NB4 (cell line): ENCODE results near the gene TRMT61A.

ENCODE experiments used
- CTCF ChIP-seq: IDR thresholded peaks from one replicate; pipeline ENCODE4 v1.5.1; 2012; ENCODE audit warnings: low read depth, low read length
- MAX ChIP-seq: IDR thresholded peaks from 2 replicates; pipeline ENCODE4 v1.6.1; 2011; ENCODE audit warnings: low read depth, low read length
- POLR2A ChIP-seq: IDR thresholded peaks from 2 replicates; pipeline ENCODE4 v1.6.1; 2011; ENCODE audit warnings: mild to moderate bottlenecking; ENCODE audit not compliant: insufficient read length; ENCODE audit errors: extremely low read depth

- TF ChIP-seq CTCF (no peak), POLR2A (no peak), MAX (no peak)
Measured at GRCh38 chr14:103488960-103489359, 40.0 kb upstream of the TRMT61A start.
